B cell (primary cell): ENCODE data around the gene MTFR1L. TPM values are rescaled to one million over a fixed set of nuclear protein-coding genes. Genes with fewer than 3 reads are reported as not detected.

Experiments
- ATAC-seq: fragments of 200-7000 bp; cut with Tn5 transposase; one replicate; pipeline ENCODE4 v1.10.0; 2021; ENCODE audit warnings: low read depth, mild to moderate bottlenecking, moderate number of reproducible peaks, moderate library complexity
- CTCF ChIA-PET: fragments of 350-600 bp; sonication (Branson Sonifier 250); formaldehyde crosslinking; loops from one replicate; lab custom pipeline; 2021; ENCODE audit warnings: antibody characterized with exemption, inconsistent platforms; lab: Charles Lee
- POLR2A ChIA-PET: fragments of 350-600 bp; sonication (Branson Sonifier 250); formaldehyde crosslinking; loops from one replicate; lab custom pipeline; 2021; ENCODE audit warnings: antibody characterized with exemption; lab: Charles Lee
- DNase-seq: peaks from one replicate; pipeline ENCODE4 v3.0.0; 2013
- H2AFZ ChIP-seq: 2 replicates; pipeline ENCODE4 v1.6.1; 2012; ENCODE audit warnings: mild to moderate bottlenecking, low read depth, low read length; ENCODE audit not compliant: insufficient read depth, poor library complexity, severe bottlenecking
- H3K27ac ChIP-seq, 2 donors: 1 replicate in 1 of 2; 2 replicates in 1 of 2; pipeline ENCODE4 v1.5.1; 2012 to 2013; ENCODE audit warnings: low read length in 2 of 2, mild to moderate bottlenecking in 2 of 2, moderate library complexity in 1 of 2
- H3K27me3 ChIP-seq, 4 experiments: fragments of 200-600 bp in 1 of 4; sonication (generic) in 1 of 4; replicated peaks in 1 of 4; 1 replicate in 2 of 4; 2 replicates in 2 of 4; pipeline versions ENCODE4 v1.6.1 to v1.7.0; 2013 to 2016; ENCODE audit warnings: low read length in 3 of 4, mild to moderate bottlenecking in 2 of 4, mixed read lengths in 1 of 4, moderate library complexity in 1 of 4; ENCODE audit not compliant: insufficient read depth in 4 of 4, control insufficient read depth in 3 of 4; ENCODE audit errors: control extremely low read depth in 1 of 4
- H3K36me3 ChIP-seq, 2 experiments: replicated peaks in 1 of 2; 1 replicate in 1 of 2; 2 replicates in 1 of 2; pipeline versions ENCODE4 v1.6.1 to v1.7.1; 2013; ENCODE audit warnings: low read length in 1 of 2; ENCODE audit not compliant: insufficient read depth in 2 of 2, control insufficient read depth in 1 of 2; ENCODE audit errors: control extremely low read depth in 1 of 2, extremely low read depth in 1 of 2
- H3K4me1 ChIP-seq, 2 donors: fragments of 200-600 bp in 1 of 2; sonication (generic) in 1 of 2; 1 replicate in 1 of 2; 2 replicates in 1 of 2; pipeline versions ENCODE4 v1.5.1 to v1.6.1; 2013 to 2017; ENCODE audit warnings: low read length in 2 of 2; ENCODE audit not compliant: control insufficient read depth in 2 of 2, insufficient read depth in 2 of 2
- H3K4me2 ChIP-seq: replicated peaks from 2 replicates; pipeline ENCODE3; 2012; ENCODE audit warnings: mild to moderate bottlenecking, low read depth, low read length; ENCODE audit not compliant: poor library complexity, severe bottlenecking
- H3K4me3 ChIP-seq, 5 experiments: fragments of 200-600 bp in 1 of 5; sonication (generic) in 1 of 5; 1 replicate in 3 of 5; 2 replicates in 2 of 5; pipeline versions ENCODE4 v1.5.1 to v1.7.0; 2011 to 2016; ENCODE audit warnings: low read length in 4 of 5, mild to moderate bottlenecking in 4 of 5, low read depth in 2 of 5, control low read depth in 1 of 5, moderate library complexity in 1 of 5; ENCODE audit not compliant: insufficient read depth in 1 of 5; ENCODE audit errors: control extremely low read depth in 1 of 5, extremely low read depth in 1 of 5
- H3K79me2 ChIP-seq: fragments of 200-600 bp; sonication (generic); one replicate; pipeline ENCODE4 v1.6.0; 2016; ENCODE audit warnings: low read length; ENCODE audit not compliant: control insufficient read depth, insufficient read depth
- H3K9ac ChIP-seq: fragments of 200-600 bp; sonication (generic); 2 replicates; pipeline ENCODE4 v1.6.1; 2017; ENCODE audit warnings: mild to moderate bottlenecking, low read length, moderate library complexity
- H3K9me3 ChIP-seq, 3 donors: one replicate each; pipeline versions ENCODE4 v1.6.1 to v1.7.1; 2013; ENCODE audit warnings: low read length in 2 of 3; ENCODE audit not compliant: control insufficient read depth in 2 of 3, insufficient read depth in 1 of 3; ENCODE audit errors: control extremely low read depth in 1 of 3
- H4K20me1 ChIP-seq: 2 replicates; pipeline ENCODE4 v1.6.0; 2012; ENCODE audit warnings: mild to moderate bottlenecking, low read length; ENCODE audit not compliant: insufficient read depth, control insufficient read depth, poor library complexity, severe bottlenecking
- H3K27ac Mint-ChIP-seq: one replicate; pipeline ENCODE4 v1.8.0; 2021; ENCODE audit warnings: mixed read lengths
- H3K27me3 Mint-ChIP-seq: one replicate; pipeline ENCODE4 v1.8.0; 2021; ENCODE audit warnings: mixed read lengths
- H3K4me1 Mint-ChIP-seq: one replicate; pipeline ENCODE4 v1.8.0; 2021; ENCODE audit warnings: mixed read lengths
- H3K4me3 Mint-ChIP-seq: one replicate; pipeline ENCODE4 v1.8.0; 2021; ENCODE audit warnings: mixed read lengths
- H3K9me3 Mint-ChIP-seq: one replicate; pipeline ENCODE4 v1.8.0; 2022; ENCODE audit warnings: mixed read lengths; ENCODE audit not compliant: insufficient read depth
- CTCF ChIP-seq: fragments of 200-600 bp; IDR thresholded peaks from one replicate; pipeline ENCODE4 v1.8.0; 2022; ENCODE audit warnings: antibody characterized with exemption, mild to moderate bottlenecking
- EZH2 ChIP-seq: IDR thresholded peaks from 2 replicates; pipeline ENCODE4 v1.6.1; 2012; ENCODE audit warnings: borderline replicate concordance, low read depth, mild to moderate bottlenecking, moderate library complexity, low read length; ENCODE audit not compliant: insufficient read depth, poor library complexity, severe bottlenecking
- WGBS: methylation state at CpG from one replicate; pipeline ENCODE4 v1.1.5; 2013; ENCODE audit warnings: missing lambda C conversion rate; ENCODE audit not compliant: insufficient coverage; 5-methylcytosine and 5-hydroxymethylcytosine counted together
- intact Hi-C: fragments of 100-400 bp; cut with micrococcal nuclease; formaldehyde crosslinking; loops from one replicate; pipeline ENCODE4 v1.10.0; 2022
- polyA plus RNA-seq: library from polyadenylated mRNA; depleted of rRNA; stranded (reverse); fragments of >200 nt; gene quantifications from 2 replicates; pipeline ENCODE4 v1.2.3, GENCODE V29; 2012
- total RNA-seq, 2 donors: library from RNA; stranded (reverse); fragments of 120-200 nt in 1 of 2; gene quantifications; 1 replicate in 1 of 2; 2 replicates in 1 of 2; pipeline versions ENCODE4 v1.2.3 to v1.2.4, GENCODE V29; 2013 to 2022

MTFR1L gene
- total and polyA plus RNA-seq, 2 donors (not counting 1 experiment from before 2014, with no cell fraction given), result 41.5 to 44.6 TPM

- Histone ChIP-seq H3K27me3 (no peaks in the 10 kb centered on the region), H3K27ac (peak within 1 kb of the TSS; percentile 76 to 86), H4K20me1 (no peaks in the 10 kb centered on the region), H3K9me3 (peaks cover 0 to 4% (median 0%) of the 10 kb centered on the region in 3 donors), H3K36me3 (no peaks in the 10 kb centered on the region), H3K4me1 (peaks cover 22 to 30% of the 10 kb centered on the region in 2 donors), H3K79me2 (no peaks in the 10 kb centered on the region), H3K4me3 (peak within 1 kb of the TSS; percentile 65 to 91 (median 77)), H2AFZ (peak within 1 kb of the TSS; percentile 98), H3K9ac (peak within 1 kb of the TSS; percentile 88), H3K4me2 (peak within 1 kb of the TSS; percentile 99)
- no peaks in the 10 kb centered on the region for H3K27me3 Mint-ChIP-seq
- DNase-seq (peak; percentile 93), ATAC-seq (peak; percentile 99)
- TF ChIP-seq EZH2 (no peak), CTCF (no peak)
- peak within 1 kb of the TSS; percentile 95 for H3K27ac Mint-ChIP-seq
- intact Hi-C loops, result loop anchor here (1.0 kb wide), 4 partner anchors 16 to 139 kb away; partner anchors contain the start of genes PAFAH2, PAQR7 and STMN1
- H3K9me3 Mint-ChIP-seq, result no peaks in the 10 kb centered on the region
- peak within 1 kb of the TSS; percentile 96 for H3K4me3 Mint-ChIP-seq
- ChIA-PET POLR2A (no interaction called here), CTCF (no interaction called here)
- H3K4me1 Mint-ChIP-seq, result peaks cover 26% of the 10 kb centered on the region
- WGBS, result under 1% methylated on average over 77 of the region's 77 CpGs
Observed at GRCh38 chr1:25858906-25859789, 39.4 kb downstream of the MTFR1L start, which contains the start of gene AUNIP. TSS of gene AUNIP (minus strand) at chr1:25859457. CDS start at chr1:25859357, 100 bp downstream.
